HG02623 (cell line): ENCODE measurements around the gene ZNF883.

Experiments
- ATAC-seq: cut with Tn5 transposase; IDR thresholded peaks from one replicate; pipeline ENCODE4 v1.9.1; 2021; ENCODE audit warnings: moderate library complexity; ENCODE audit not compliant: unreplicated experiment

ZNF883 gene

DNA sequence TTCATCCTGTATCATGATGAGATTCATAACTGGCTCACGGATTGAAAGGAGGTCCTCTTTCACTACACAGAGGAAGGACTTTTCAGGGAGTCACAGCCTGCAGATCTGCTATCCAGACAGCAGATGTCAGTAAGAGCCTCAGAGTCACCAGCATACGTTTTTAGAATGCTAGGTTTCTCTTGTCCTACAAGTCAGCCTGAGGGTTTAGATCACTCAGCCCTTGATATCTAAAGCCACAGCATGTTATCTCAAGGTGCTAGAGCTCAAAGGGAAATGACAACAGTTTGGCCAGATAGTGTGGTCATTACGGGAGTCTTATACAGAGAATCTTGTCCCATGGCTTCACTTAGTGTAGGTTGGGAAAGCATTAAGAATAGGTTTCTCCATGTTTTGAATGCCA is 90.4 kb downstream of the ZNF883 start:
- no peak for ATAC-seq

DNA sequence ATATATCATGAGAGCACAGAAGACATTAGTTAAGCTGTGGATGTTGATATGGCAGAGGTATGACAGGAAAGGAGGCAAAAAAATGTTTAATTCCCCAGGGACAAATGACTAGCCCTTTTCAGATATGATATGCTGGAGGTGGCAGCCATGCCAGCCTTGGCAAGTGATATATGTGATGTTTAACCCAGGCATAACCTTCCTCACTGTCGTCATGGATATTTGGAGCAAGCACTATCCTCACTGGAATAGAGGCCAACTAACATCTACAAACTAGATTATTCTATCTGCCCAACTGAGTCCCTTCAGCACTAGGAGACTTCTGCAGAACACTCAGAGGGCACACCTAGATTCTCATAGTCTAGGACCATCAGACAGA is 94.0 kb downstream of the ZNF883 start:
- ATAC-seq = no peak

DNA sequence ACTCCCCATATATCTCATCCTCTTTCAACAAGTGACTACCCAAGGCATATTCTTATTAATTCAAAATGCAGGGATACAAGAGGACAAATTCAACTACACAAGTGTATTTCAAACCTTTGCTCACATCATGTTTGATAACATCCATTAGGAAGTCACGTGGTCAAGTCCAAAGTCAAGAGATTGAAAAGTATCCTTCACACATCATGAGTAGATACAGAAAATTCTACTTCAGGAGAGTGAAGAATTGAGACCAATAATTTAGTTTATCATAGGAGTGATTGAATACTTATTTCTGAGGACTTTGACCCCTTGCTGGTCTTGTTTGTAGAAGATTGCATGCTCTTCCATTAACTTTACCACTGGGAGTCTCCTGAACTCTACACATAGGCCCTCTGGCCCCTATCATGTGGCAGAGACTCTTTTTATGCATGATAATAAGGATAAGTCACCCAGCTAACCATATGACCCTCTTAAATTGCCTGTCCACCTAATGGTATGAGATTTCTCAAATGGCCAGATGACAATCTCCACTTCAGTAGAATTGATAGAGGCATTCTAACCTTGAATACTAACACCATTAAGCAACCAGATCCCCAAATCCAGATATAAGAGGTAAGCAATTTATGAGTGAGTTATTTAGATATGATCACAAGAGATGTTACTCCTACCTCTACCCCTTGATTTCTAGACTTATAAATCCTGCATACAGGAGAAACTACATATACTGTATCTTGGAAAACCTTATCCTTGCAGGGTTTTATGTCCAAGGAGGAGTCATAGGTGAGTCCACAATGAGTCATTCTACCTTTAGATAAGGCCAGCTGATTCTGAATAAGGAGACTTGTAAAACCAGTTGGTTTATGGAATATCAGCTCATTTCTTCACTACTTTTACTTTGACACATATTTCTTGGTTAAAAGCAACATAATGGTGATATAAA is 94.7 kb downstream of the ZNF883 start:
- no peak for ATAC-seq

DNA sequence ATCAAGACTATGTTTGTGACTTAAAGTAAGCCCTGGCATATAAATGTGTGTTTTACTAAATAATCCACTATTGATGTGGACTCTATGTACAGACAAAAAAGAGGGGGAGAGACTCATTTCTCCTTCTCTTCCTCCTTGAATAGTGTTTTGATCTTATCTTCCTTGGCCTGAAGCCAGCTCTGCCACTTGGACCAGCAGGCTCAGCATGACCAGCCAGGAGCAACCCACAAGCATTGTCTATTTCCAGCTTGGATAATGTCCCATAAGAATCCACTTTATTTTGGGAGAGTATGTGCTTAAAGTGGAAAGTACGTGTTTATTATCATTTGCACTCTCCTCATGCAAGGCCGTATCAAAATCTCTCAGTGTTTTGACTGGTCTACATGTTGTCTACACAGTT is 97.5 kb downstream of the ZNF883 start:
- ATAC-seq = no peak

DNA sequence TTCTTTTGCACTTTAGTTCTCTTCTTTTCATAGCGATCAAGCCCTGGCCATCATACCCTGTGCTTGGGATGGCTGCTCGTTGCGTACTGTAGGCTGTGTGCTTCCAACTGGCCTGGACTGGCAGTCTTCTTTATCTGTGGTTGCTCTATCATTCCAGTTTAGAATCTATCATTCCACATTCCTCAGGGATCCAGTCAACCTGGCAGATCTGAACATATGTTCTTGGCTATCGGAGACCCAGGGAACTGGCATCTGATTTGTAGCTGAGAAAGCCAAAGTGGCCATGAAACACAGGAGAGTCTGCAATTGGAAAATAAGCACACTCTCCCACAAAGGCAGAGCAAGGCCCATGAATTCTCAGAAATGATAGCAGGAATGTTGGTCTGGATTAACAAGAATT is 98.7 kb downstream of the ZNF883 start:
- ATAC-seq = no peak

DNA sequence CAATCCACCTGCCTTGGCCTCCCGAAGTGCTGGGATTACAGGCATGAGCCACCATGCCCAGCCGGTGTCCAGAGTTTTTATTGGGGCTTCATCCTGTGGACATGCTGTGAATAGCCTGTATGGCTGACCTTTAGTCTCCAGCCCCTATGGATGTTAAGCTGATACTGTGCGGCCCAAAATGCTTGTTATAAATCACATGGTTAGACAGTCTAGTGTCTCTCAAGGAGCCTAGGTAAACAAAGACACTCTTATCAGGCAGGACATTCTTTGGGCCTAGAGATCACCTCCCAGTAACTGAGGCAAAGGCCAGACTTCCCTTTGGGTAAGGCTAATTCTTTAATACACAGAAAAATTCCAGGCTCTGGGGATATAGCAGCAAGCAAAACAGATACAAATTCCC is 99.4 kb downstream of the ZNF883 start:
- no peak for ATAC-seq

DNA sequence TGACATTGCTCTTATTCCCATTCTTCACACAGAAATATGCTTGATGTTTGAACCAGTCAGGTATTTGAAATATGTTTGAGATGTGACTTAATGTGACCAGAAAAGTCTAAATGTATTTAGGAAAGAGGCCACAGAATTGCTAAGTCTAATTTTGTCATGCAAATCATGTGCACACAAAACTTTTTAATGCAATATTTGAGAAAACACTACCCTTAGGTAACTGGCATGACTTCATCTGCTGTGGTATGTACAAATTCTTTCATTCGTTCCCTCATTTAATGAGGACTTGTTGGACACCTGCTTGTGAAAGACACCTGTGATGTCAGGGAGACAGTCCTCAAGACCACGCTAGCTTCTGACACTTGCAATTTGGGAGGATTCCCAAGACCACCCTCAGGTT is 100.3 kb downstream of the ZNF883 start:
- ATAC-seq = no peak
